Astrocyte of the spinal cord (primary cell): ENCODE data around the gene PAX8.

Source experiments
- DNase-seq: peaks from one replicate; pipeline ENCODE4 v3.0.0; 2011; ENCODE audit warnings: low read depth, low spot score
- H3K4me3 ChIP-seq: 2 replicates; pipeline ENCODE4 v1.5.1; 2011; ENCODE audit warnings: low read depth, mild to moderate bottlenecking, low read length, moderate library complexity
- CTCF ChIP-seq: IDR thresholded peaks from 2 replicates; pipeline ENCODE4 v1.5.1; 2012; ENCODE audit warnings: low read depth, mild to moderate bottlenecking, low read length, inconsistent platforms
- in situ Hi-C: cut with HindIII; loops from 2 replicates; pipeline ENCODE4 v1.10.0; 2017; ENCODE audit warnings: low sequenced_read_pairs

PAX8 gene

GRCh38 chr2:113258471-113259147 is 20.1 kb downstream of the PAX8 start:
- DNase-seq, result no peak
- H3K4me3 ChIP-seq, result no peak overlapping the region
- TF ChIP-seq CTCF, result no peak
- in situ Hi-C loops, result no loop called here

- in situ Hi-C loops, result no loop called here
- no peak overlapping the region for H3K4me3 ChIP-seq
- no peak for DNase-seq
- TF ChIP-seq CTCF, result no peak
These were observed 21.0 kb downstream of the PAX8 start for GRCh38 chr2:113257516-113258264.

GRCh38 chr2:113255140-113256070 is 23.3 kb downstream of the PAX8 start:
- DNase-seq, result peak; percentile 50
- in situ Hi-C loops, result no loop called here
- no peak for TF ChIP-seq CTCF

DNA sequence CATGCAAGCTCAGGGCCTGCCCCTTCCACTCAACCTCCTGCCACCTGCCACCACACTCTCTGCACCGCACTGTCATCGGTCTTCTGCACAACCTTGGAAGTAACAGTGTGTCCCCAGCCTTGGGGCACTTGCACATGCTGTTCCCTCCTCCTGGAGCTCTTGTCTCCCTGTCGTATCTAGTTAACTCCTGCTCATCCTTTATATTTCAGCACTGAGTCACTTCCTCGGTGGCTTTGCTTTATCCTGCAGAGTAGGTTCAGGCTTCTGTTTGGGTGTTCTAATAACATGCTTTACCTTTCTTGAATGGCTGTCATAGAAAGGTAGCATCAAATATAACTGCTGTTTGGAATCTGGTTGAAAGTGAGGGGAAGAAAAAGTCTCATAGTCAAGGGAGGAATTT is 25.3 kb downstream of the PAX8 start:
- in situ Hi-C loops, result no loop called here
- no peak for DNase-seq
- no peak for TF ChIP-seq CTCF
- no peak overlapping the region for H3K4me3 ChIP-seq

More at GRCh38 chr2:113255140-113256070, 23.3 kb downstream of the PAX8 start:
- H3K4me3 ChIP-seq, result no peak overlapping the region

- in situ Hi-C loops, result no loop called here
- no peak for DNase-seq
- no peak overlapping the region for H3K4me3 ChIP-seq
- no peak for TF ChIP-seq CTCF
These were observed 26.6 kb downstream of the PAX8 start for GRCh38 chr2:113252047-113252590.

DNA sequence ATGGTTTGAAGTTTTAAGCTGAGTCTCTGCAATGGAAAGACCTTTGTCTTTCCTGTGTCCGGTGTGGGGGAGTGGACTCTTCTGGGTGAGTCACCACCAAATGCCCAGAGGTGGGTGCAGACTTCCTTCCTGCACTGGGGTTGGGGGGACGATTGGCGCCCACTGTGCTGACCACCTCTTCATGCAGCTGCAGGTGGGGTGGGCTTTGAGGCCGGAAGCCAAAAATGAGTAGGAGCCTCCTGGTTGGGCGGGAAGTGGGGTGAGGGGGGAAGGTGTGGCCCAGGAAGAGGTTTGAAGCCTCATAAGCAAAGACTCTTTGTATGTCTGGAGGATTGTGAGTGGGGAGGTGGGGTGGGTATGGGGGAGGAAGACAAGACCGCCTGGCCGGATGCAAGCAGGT is 27.6 kb downstream of the PAX8 start:
- no peak for DNase-seq
- in situ Hi-C loops, result no loop called here
- H3K4me3 ChIP-seq, result no peak overlapping the region
- TF ChIP-seq CTCF, result no peak
